Neural crest cell (in vitro differentiated cells): ENCODE measurements around the gene CWC27. TPM values are rescaled to one million over a fixed set of nuclear protein-coding genes. Genes with fewer than 3 reads are reported as not detected.

Experiments used
- DNase-seq: peaks from one replicate; pipeline ENCODE4 v3.0.0; 2021; ENCODE audit warnings: low read depth, mixed read lengths, low spot score
- H3K27ac Mint-ChIP-seq: one replicate; pipeline ENCODE4 v1.8.0; 2021; ENCODE audit warnings: mild to moderate bottlenecking, mixed read lengths; ENCODE audit not compliant: unreplicated experiment
- H3K27me3 Mint-ChIP-seq: 2 replicates; pipeline ENCODE4 v1.8.0; 2021; ENCODE audit warnings: low read depth, mild to moderate bottlenecking, mixed read lengths
- H3K36me3 Mint-ChIP-seq: 2 replicates; pipeline ENCODE4 v1.8.0; 2021; ENCODE audit warnings: low read depth, mild to moderate bottlenecking, mixed read lengths
- H3K4me1 Mint-ChIP-seq: 2 replicates; pipeline ENCODE4 v1.8.0; 2021; ENCODE audit warnings: mixed read lengths
- H3K4me3 Mint-ChIP-seq: one replicate; pipeline ENCODE4 v1.8.0; 2021; ENCODE audit warnings: mild to moderate bottlenecking, mixed read lengths
- H3K9me3 Mint-ChIP-seq: 2 replicates; pipeline ENCODE4 v1.8.0; 2021; ENCODE audit warnings: mixed read lengths
- CTCF ChIP-seq: fragments of 200-600 bp; sonication (generic); conservative IDR thresholded peaks from 2 replicates; pipeline ENCODE4 v1.5.0; 2021; ENCODE audit warnings: antibody characterized with exemption, mild to moderate bottlenecking
- total RNA-seq: library from RNA; stranded (reverse); gene quantifications from 2 replicates; pipeline ENCODE4 v1.2.1, GENCODE V29; 2021

CWC27 gene
- total RNA-seq, 1 donor from 2014 or later: 29.4 TPM

DNA sequence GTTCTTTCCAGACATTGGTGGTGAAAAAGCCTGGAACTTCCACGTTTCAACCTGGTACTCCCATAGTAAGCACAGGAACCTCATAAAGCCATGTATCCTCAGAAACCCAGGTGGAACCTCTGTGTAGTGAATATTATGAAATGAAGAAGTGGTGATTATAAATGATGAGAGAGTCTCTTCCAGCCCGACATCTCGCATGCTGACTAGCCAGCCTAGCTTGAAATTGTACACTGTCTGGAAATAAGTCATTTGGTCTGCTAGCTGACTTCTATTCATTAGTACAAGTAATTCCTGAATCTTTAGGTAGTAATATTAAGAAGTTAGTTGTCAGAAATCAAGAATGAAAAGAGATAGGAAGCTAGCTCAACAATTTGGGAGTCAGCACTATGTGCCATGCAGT is 203.3 kb downstream of the CWC27 start:
- H3K27me3 Mint-ChIP-seq: no peaks in the 10 kb centered on the region
- H3K4me3 Mint-ChIP-seq: no peak overlapping the region
- peaks cover 4% of the 10 kb centered on the region for H3K9me3 Mint-ChIP-seq

DNA sequence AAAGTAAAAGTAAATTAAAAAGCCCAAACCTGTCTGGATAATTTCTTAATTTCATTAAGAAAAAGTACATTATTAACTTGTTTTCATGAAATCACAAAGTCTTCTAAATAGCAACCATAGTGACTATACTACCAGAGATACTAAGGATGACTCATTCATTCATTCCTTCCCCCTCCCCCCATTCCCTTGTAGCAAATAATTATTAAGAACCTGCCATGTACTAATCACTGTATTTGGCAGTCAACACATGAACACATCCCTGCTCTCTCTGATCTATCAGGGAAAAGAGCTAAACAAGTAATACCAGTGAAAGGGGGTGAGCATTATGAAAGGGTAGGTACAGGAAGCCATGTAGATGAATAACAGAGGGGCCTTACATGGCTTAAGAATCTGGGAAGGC is 203.9 kb downstream of the CWC27 start:
- H3K9me3 Mint-ChIP-seq: peaks cover 4% of the 10 kb centered on the region
- peaks cover 20% of the 10 kb centered on the region for H3K36me3 Mint-ChIP-seq
- no peak for DNase-seq
- no peaks in the 10 kb centered on the region for H3K4me1 Mint-ChIP-seq
- TF ChIP-seq CTCF: no peak
- H3K27ac Mint-ChIP-seq: no peak overlapping the region
- no peaks in the 10 kb centered on the region for H3K27me3 Mint-ChIP-seq
- no peak overlapping the region for H3K4me3 Mint-ChIP-seq

More for the DNA sequence above, 203.3 kb downstream of the CWC27 start:
- peaks cover 20% of the 10 kb centered on the region for H3K36me3 Mint-ChIP-seq
- no peak for TF ChIP-seq CTCF
- DNase-seq: no peak
- no peak overlapping the region for H3K27ac Mint-ChIP-seq
- no peaks in the 10 kb centered on the region for H3K4me1 Mint-ChIP-seq

GRCh38 chr5:64973215-64973614 is 204.5 kb downstream of the CWC27 start:
- H3K9me3 Mint-ChIP-seq: peaks cover 4% of the 10 kb centered on the region
- no peak overlapping the region for H3K27ac Mint-ChIP-seq
- DNase-seq: no peak
- peaks cover 24% of the 10 kb centered on the region for H3K36me3 Mint-ChIP-seq
- H3K4me1 Mint-ChIP-seq: no peaks in the 10 kb centered on the region
- no peaks in the 10 kb centered on the region for H3K27me3 Mint-ChIP-seq
- TF ChIP-seq CTCF: no peak
- H3K4me3 Mint-ChIP-seq: no peak overlapping the region

DNA sequence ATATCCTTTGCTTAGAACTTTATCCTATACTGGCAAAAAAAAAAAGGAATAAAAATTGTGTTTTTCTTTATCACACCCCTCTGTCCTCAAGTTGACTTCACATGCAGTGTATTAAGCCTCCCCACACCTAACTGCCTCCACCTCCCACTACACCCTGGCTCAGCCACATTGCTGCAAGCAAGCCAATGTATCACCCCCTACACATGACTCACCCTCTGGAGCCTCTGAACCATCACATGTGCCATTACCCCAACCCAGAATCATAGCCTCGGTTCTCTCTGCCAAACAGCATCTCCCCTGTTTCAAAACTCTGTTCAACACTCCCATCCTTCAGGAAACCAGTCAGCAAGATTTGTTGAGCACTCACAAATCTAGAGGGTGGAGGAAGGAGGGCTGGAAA is 209.0 kb downstream of the CWC27 start:
- H3K36me3 Mint-ChIP-seq: peaks cover 12% of the 10 kb centered on the region
- H3K4me1 Mint-ChIP-seq: no peaks in the 10 kb centered on the region
- no peak overlapping the region for H3K4me3 Mint-ChIP-seq
- TF ChIP-seq CTCF: no peak
- peak overlapping the region; percentile 1 for H3K27ac Mint-ChIP-seq
- H3K27me3 Mint-ChIP-seq: no peaks in the 10 kb centered on the region
- H3K9me3 Mint-ChIP-seq: no peaks in the 10 kb centered on the region
- no peak for DNase-seq

- H3K27me3 Mint-ChIP-seq: no peaks in the 10 kb centered on the region
- H3K4me1 Mint-ChIP-seq: no peaks in the 10 kb centered on the region
- peaks cover 11% of the 10 kb centered on the region for H3K36me3 Mint-ChIP-seq
- H3K4me3 Mint-ChIP-seq: no peak overlapping the region
- H3K27ac Mint-ChIP-seq: no peak overlapping the region
- no peaks in the 10 kb centered on the region for H3K9me3 Mint-ChIP-seq
- no peak for TF ChIP-seq CTCF
- DNase-seq: no peak
Measured at GRCh38 chr5:64978546-64978945, 209.8 kb downstream of the CWC27 start.

DNA sequence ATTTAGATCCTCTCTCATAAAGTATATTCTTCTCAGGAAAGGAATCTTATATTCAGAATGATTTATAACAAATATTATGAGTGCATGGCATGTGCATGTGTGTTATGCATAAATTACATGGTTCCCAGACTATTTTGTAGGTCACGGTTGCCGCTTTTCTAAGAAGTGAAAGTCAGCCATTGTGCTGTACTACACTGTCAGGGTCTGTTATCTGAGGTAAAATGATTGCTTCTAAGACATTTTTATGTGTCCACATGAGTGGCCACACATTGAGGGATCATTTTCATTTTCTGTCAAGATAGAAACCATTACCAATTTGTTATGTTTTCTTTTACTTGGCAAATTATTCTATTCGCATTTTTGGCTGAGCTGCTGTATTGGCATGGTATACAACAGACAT is 210.8 kb downstream of the CWC27 start:
- Mint-ChIP-seq H3K36me3 (peaks cover 7% of the 10 kb centered on the region), H3K9me3 (no peaks in the 10 kb centered on the region), H3K4me1 (no peaks in the 10 kb centered on the region), H3K4me3 (no peak overlapping the region), H3K27me3 (no peaks in the 10 kb centered on the region), H3K27ac (no peak overlapping the region)
- TF ChIP-seq CTCF: no peak
- DNase-seq: no peak
